GM13976 (cell line): ENCODE data around the gene LMNTD1.

Experiments
- DNase-seq: peaks from one replicate; pipeline ENCODE4 v3.0.0; 2012; ENCODE audit warnings: low spot score
- CTCF ChIP-seq: IDR thresholded peaks from 2 replicates; pipeline ENCODE4 v1.5.1; 2012; ENCODE audit warnings: borderline replicate concordance, mild to moderate bottlenecking; ENCODE audit not compliant: insufficient read depth; ENCODE audit errors: extremely low read depth, missing control alignments, control extremely low read depth
- in situ Hi-C: fragments of 300-500 bp; cut with MboI; formaldehyde crosslinking; loops from one replicate; pipeline ENCODE4 v1.12.0; 2022; ENCODE audit warnings: low sequenced_read_pairs, mixed read lengths, inconsistent platforms; ENCODE audit not compliant: unreplicated experiment

LMNTD1 gene

GRCh38 chr12:25590011-25590721, 37.1 kb upstream of the LMNTD1 start:
- TF ChIP-seq CTCF = no peak
- no peak for DNase-seq
- in situ Hi-C loops = no loop called here

GRCh38 chr12:25587346-25587745, 34.3 kb upstream of the LMNTD1 start:
- no peak for DNase-seq
- in situ Hi-C loops = no loop called here
- TF ChIP-seq CTCF = no peak

GRCh38 chr12:25585662-25586061, 32.6 kb upstream of the LMNTD1 start:
- DNase-seq = no peak
- no peak for TF ChIP-seq CTCF
- in situ Hi-C loops = no loop called here

GRCh38 chr12:25585021-25585523, 32.0 kb upstream of the LMNTD1 start:
- TF ChIP-seq CTCF = no peak
- in situ Hi-C loops = no loop called here
- no peak for DNase-seq

GRCh38 chr12:25584596-25584995, 31.5 kb upstream of the LMNTD1 start:
- in situ Hi-C loops = no loop called here
- DNase-seq = no peak
- TF ChIP-seq CTCF = no peak

GRCh38 chr12:25583545-25583944, 30.5 kb upstream of the LMNTD1 start:
- DNase-seq = no peak
- in situ Hi-C loops = no loop called here
- no peak for TF ChIP-seq CTCF

GRCh38 chr12:25581067-25581466, 28.0 kb upstream of the LMNTD1 start:
- in situ Hi-C loops = no loop called here
- DNase-seq = no peak
- TF ChIP-seq CTCF = no peak
